HL-60 (cell line): ENCODE results near the gene MYO1A.

Experiments
- TF ChIP-seq, protein P1 (sequence below): IDR thresholded peaks from one replicate; pipeline ENCODE4 v1.5.1; 2011; ENCODE audit warnings: low read length, control low read depth, inconsistent platforms; ENCODE audit not compliant: insufficient read depth
- TF ChIP-seq, protein P2 (sequence below): IDR thresholded peaks from 2 replicates; pipeline ENCODE4 v1.6.1; 2012; ENCODE audit warnings: low read depth; ENCODE audit not compliant: insufficient replicate concordance

DNA sequence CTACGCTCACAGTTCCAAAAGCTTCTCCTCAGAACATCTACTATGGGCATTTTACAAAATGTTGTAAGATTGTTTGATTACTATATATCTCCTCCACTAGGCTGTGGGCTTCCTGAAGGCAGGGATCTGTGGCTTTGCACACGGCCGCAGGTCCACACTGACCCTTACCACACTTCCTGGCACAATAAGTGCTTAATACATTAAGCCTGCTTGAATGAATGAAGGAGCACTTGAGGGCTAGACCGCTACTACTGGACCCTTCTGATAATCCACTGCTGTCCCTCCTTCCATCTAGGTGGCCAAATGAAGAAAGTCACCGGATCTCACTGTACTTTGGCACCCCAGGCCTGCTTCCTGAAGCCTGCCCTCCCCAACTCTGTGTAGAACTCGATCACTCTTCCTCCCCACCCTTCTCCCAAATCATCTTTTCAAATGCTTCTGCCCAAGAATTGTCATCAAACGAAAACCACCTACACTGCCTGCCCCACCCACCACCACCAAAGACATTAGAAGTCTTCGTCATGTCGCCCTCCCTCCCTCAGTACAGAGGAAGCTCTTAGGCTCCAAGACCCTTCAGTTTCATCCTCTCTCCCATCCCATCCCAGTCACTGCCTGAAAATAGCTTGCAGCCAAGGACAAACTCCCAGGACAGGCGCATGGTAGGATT is 43.0 kb downstream of the MYO1A start:
- TF ChIP-seq, protein P1, sequence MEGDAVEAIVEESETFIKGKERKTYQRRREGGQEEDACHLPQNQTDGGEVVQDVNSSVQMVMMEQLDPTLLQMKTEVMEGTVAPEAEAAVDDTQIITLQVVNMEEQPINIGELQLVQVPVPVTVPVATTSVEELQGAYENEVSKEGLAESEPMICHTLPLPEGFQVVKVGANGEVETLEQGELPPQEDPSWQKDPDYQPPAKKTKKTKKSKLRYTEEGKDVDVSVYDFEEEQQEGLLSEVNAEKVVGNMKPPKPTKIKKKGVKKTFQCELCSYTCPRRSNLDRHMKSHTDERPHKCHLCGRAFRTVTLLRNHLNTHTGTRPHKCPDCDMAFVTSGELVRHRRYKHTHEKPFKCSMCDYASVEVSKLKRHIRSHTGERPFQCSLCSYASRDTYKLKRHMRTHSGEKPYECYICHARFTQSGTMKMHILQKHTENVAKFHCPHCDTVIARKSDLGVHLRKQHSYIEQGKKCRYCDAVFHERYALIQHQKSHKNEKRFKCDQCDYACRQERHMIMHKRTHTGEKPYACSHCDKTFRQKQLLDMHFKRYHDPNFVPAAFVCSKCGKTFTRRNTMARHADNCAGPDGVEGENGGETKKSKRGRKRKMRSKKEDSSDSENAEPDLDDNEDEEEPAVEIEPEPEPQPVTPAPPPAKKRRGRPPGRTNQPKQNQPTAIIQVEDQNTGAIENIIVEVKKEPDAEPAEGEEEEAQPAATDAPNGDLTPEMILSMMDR, result no peak
- TF ChIP-seq, protein P2, sequence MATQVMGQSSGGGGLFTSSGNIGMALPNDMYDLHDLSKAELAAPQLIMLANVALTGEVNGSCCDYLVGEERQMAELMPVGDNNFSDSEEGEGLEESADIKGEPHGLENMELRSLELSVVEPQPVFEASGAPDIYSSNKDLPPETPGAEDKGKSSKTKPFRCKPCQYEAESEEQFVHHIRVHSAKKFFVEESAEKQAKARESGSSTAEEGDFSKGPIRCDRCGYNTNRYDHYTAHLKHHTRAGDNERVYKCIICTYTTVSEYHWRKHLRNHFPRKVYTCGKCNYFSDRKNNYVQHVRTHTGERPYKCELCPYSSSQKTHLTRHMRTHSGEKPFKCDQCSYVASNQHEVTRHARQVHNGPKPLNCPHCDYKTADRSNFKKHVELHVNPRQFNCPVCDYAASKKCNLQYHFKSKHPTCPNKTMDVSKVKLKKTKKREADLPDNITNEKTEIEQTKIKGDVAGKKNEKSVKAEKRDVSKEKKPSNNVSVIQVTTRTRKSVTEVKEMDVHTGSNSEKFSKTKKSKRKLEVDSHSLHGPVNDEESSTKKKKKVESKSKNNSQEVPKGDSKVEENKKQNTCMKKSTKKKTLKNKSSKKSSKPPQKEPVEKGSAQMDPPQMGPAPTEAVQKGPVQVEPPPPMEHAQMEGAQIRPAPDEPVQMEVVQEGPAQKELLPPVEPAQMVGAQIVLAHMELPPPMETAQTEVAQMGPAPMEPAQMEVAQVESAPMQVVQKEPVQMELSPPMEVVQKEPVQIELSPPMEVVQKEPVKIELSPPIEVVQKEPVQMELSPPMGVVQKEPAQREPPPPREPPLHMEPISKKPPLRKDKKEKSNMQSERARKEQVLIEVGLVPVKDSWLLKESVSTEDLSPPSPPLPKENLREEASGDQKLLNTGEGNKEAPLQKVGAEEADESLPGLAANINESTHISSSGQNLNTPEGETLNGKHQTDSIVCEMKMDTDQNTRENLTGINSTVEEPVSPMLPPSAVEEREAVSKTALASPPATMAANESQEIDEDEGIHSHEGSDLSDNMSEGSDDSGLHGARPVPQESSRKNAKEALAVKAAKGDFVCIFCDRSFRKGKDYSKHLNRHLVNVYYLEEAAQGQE, result no peak
